CD4-positive, alpha-beta T cell treated with Interleukin-15 for 1 hour (primary cell): ENCODE measurements around the gene RBM38.
A peak's percentile ranks its signal among the peaks of the same experiment; 100 is the strongest.
"Not testable (repeated sequence)": the region's sequence is repeated elsewhere in the genome, so short reads cannot be mapped to it uniquely, and the experiment has no call there.

Experiments used
- DNase-seq: peaks from one replicate; pipeline ENCODE4 v3.0.0-alpha.2; 2020

Gene RBM38

GRCh38 chr20:57390604-57391438 is at the start of gene RBM38:
Gene RBM38, plus strand, starts transcription at chr20:57391396. Its CDS starts 186 bp downstream, at chr20:57391582.
- peak; percentile 66 for DNase-seq

GRCh38 chr20:57341663-57342062 is 49.5 kb upstream of the RBM38 start:
- DNase-seq: no peak

GRCh38 chr20:57342829-57343228 is 48.4 kb upstream of the RBM38 start:
- DNase-seq: no peak

- peak; percentile 30 for DNase-seq
These were observed 44.7 kb upstream of the RBM38 start for GRCh38 chr20:57346477-57346876.

GRCh38 chr20:57347393-57347792 is 43.8 kb upstream of the RBM38 start:
- no peak for DNase-seq

GRCh38 chr20:57348200-57348921 is 42.8 kb upstream of the RBM38 start:
- not testable (repeated sequence) for DNase-seq

- DNase-seq: not testable (repeated sequence)
These were observed 42.1 kb upstream of the RBM38 start for GRCh38 chr20:57348922-57349574.

GRCh38 chr20:57350081-57350710 is 41.0 kb upstream of the RBM38 start:
- no peak for DNase-seq

- not testable (repeated sequence) for DNase-seq
These were observed 40.5 kb upstream of the RBM38 start for GRCh38 chr20:57350726-57351041.

GRCh38 chr20:57351042-57351783 is 40.0 kb upstream of the RBM38 start, which contains the start of gene RAE1:
Gene RAE1, plus strand, starts transcription at chr20:57351255. Its CDS starts 2,784 bp downstream, at chr20:57354039.
- peak; percentile 90 for DNase-seq

GRCh38 chr20:57352305-57352704 is 38.9 kb upstream of the RBM38 start:
- no peak for DNase-seq

GRCh38 chr20:57353351-57353750 is 37.8 kb upstream of the RBM38 start:
- no peak for DNase-seq

- no peak for DNase-seq
These were observed 29.7 kb upstream of the RBM38 start for GRCh38 chr20:57361517-57361916.

- DNase-seq: no peak
These were observed 26.7 kb upstream of the RBM38 start for GRCh38 chr20:57364451-57364850.

- no peak for DNase-seq
These were observed 21.6 kb upstream of the RBM38 start for GRCh38 chr20:57369596-57369995.

GRCh38 chr20:57370316-57370715 is 20.9 kb upstream of the RBM38 start:
- DNase-seq: no peak

- no peak for DNase-seq
These were observed 19.8 kb upstream of the RBM38 start for GRCh38 chr20:57371363-57371762.

- DNase-seq: no peak
These were observed 19.0 kb upstream of the RBM38 start for GRCh38 chr20:57372157-57372556.

GRCh38 chr20:57372581-57373350 is 18.4 kb upstream of the RBM38 start:
- no peak for DNase-seq

GRCh38 chr20:57374343-57374930 is 16.8 kb upstream of the RBM38 start:
- no peak for DNase-seq
